Adrenal gland (tissue), 12 donors: ENCODE data around the gene PGC. TPM values are rescaled to one million over a fixed set of nuclear protein-coding genes. Genes with fewer than 3 reads are reported as not detected.

ENCODE experiments used
- DNase-seq, 7 donors: peaks; one replicate each; pipeline ENCODE4 v3.0.0-alpha.2; 2019 to 2020
- H3K27ac ChIP-seq, 5 donors: fragments of 200-600 bp; sonication (generic) in 4 of 5; 1 replicate in 3 of 5; 2 replicates in 2 of 5; pipeline versions ENCODE4 v1.5.1 to v1.8.0; 2016 to 2020; ENCODE audit warnings: mild to moderate bottlenecking in 1 of 5
- H3K27me3 ChIP-seq: fragments of 200-600 bp; 2 replicates; pipeline ENCODE4 v1.8.0; 2021
- H3K36me3 ChIP-seq, 2 donors: fragments of 200-600 bp; replicated peaks in 1 of 2; 1 replicate in 1 of 2; 2 replicates in 1 of 2; pipeline versions ENCODE4 v1.5.1 to v1.8.0; 2018 to 2022
- H3K4me1 ChIP-seq, 2 donors: fragments of 200-600 bp; replicated peaks in 1 of 2; 1 replicate in 1 of 2; 2 replicates in 1 of 2; pipeline versions ENCODE4 v1.5.1 to v1.8.0; 2018 to 2021
- H3K4me3 ChIP-seq, 4 donors: fragments of 200-600 bp; sonication (generic) in 3 of 4; one replicate each; pipeline ENCODE4 v1.5.1; 2016 to 2018
- H3K9me3 ChIP-seq, 3 donors: fragments of 200-600 bp; sonication (generic) in 1 of 3; replicated peaks in 1 of 3; 1 replicate in 2 of 3; 2 replicates in 1 of 3; pipeline versions ENCODE4 v1.5.1 to v1.8.0; 2016 to 2021
- POLR2A ChIP-seq, 2 donors: fragments of 450-650 bp; IDR thresholded peaks; one replicate each; pipeline ENCODE4 v1.6.1; 2017; ENCODE audit warnings: antibody characterized with exemption in 2 of 2, mild to moderate bottlenecking in 2 of 2, moderate library complexity in 1 of 2
- WGBS, 4 donors: extraction: QIAGEN DNeasy Blood & Tissue Kit in 2 of 4; methylation state at CpG; one replicate each; pipeline versions ENCODE4 v1.1.5 to v1.1.7; 2013 to 2017; 5-methylcytosine and 5-hydroxymethylcytosine counted together
- intact Hi-C, 2 donors: fragments of 100-400 bp; cut with DNase I; formaldehyde crosslinking; loops; one replicate each; pipeline versions ENCODE4 v1.14.1 to v1.15.0; 2022 to 2023
- polyA plus RNA-seq, 3 donors: library from polyadenylated mRNA; stranded (reverse); fragments of 200-250 nt in 2 of 3; fragments of 350-450 nt in 1 of 3; fragmentation: Illumina TruSeq in 1 of 3; extraction: RNeasy Lipid Tissue Mini Kit (QIAGEN cat#74804) in 1 of 3; gene quantifications; one replicate each; pipeline ENCODE4 v1.2.3, GENCODE V29; 2013 to 2014
- total RNA-seq, 9 donors: library from RNA; depleted of rRNA in 4 of 9; stranded (reverse); fragments of >200 nt in 4 of 9; fragments of 120-200 nt in 1 of 9; fragmentation: NEBNext Ultra II Directional in 1 of 9; extraction: Animal tissue kit (Norgen Biotek cat#: 25700) in 1 of 9; gene quantifications; one replicate each; pipeline versions ENCODE4 v1.1.0 to v1.2.4, GENCODE V29; 2013 to 2023
- TF ChIP-seq, protein P1 (sequence below), 6 experiments: fragments of 450-650 bp in 4 of 6; fragments of 200-600 bp in 2 of 6; sonication (generic) in 1 of 6; IDR thresholded peaks; 1 replicate in 5 of 6; 2 replicates in 1 of 6; pipeline versions ENCODE4 v1.5.1 to v1.8.0; 2016 to 2021; ENCODE audit warnings: antibody characterized with exemption in 6 of 6, mild to moderate bottlenecking in 2 of 6, moderate library complexity in 1 of 6
- donor health status: healthy with polysubstance abuse.
- donor health status: Bipolar disorder and iron deficiency.
- donor health status: DM: yes; HTN: yes; CAD: no.
- donor health status: DM: no; HTN: no; CAD: no.
- donor health status: DM: no; HTN: no; CAD: no.
- donor health status: DM: yes; HTN: yes; CAD: no.

The PGC gene
- total and polyA plus RNA-seq, 12 donors: 0.57 to 1.6 (median 1.1) TPM; not detected in 8

DNA sequence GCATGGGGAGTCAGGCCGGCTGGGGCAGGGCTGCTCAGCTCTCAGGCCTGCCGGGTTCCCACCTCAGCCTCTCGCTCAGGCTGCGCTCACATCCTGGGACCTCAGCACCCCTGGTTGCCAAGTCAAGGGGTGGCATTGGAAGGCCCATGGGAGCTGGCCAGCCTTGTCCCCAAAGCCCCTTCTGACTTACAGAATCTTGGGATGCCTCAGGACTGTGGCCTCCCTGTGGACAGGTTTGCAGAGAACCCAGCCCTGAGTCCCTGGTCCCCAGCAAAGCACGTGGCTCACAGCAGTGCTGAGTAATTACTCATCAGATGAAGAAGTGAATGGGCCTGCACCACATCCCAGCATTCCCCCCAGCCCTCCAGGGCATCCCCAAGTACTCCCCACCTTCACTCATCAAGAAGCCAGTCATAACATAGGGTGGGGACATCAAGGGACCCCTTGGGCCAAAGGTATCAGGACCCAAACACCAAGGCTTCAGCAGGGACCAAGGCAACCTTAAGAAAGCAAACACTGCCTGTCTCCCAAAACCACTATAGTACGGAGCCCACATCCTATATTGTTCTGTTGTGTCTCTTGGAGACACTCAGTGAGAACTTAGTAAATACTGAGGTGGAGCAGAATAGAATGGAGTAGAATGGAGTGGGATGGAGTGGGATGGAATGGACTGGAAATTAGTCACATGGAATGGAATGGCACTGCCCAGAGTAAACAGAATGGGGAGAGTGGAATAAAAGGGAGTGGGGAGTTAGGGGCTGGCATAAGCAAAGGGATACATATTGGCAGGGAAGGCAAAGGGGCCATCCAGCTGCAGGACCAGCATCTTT, 3.6 kb downstream of the PGC start:
- Histone ChIP-seq H3K36me3 (no peaks in the 10 kb centered on the region), H3K4me1 (no peaks in the 10 kb centered on the region), H3K27ac (no peak overlapping the region), H3K9me3 (no peaks in the 10 kb centered on the region), H3K4me3 (no peak overlapping the region), H3K27me3 (no peaks in the 10 kb centered on the region)
- intact Hi-C loops: no loop called here
- TF ChIP-seq, protein P1, sequence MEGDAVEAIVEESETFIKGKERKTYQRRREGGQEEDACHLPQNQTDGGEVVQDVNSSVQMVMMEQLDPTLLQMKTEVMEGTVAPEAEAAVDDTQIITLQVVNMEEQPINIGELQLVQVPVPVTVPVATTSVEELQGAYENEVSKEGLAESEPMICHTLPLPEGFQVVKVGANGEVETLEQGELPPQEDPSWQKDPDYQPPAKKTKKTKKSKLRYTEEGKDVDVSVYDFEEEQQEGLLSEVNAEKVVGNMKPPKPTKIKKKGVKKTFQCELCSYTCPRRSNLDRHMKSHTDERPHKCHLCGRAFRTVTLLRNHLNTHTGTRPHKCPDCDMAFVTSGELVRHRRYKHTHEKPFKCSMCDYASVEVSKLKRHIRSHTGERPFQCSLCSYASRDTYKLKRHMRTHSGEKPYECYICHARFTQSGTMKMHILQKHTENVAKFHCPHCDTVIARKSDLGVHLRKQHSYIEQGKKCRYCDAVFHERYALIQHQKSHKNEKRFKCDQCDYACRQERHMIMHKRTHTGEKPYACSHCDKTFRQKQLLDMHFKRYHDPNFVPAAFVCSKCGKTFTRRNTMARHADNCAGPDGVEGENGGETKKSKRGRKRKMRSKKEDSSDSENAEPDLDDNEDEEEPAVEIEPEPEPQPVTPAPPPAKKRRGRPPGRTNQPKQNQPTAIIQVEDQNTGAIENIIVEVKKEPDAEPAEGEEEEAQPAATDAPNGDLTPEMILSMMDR (IDR thresholded peaks at IDR 0.05): no peak
- TF ChIP-seq POLR2A (IDR thresholded peaks at IDR 0.05): no peak
- DNase-seq: no peak
- WGBS, 4 donors: 88 to 95% (median 91%) methylated on average over 6 of the region's 6 CpGs

DNA sequence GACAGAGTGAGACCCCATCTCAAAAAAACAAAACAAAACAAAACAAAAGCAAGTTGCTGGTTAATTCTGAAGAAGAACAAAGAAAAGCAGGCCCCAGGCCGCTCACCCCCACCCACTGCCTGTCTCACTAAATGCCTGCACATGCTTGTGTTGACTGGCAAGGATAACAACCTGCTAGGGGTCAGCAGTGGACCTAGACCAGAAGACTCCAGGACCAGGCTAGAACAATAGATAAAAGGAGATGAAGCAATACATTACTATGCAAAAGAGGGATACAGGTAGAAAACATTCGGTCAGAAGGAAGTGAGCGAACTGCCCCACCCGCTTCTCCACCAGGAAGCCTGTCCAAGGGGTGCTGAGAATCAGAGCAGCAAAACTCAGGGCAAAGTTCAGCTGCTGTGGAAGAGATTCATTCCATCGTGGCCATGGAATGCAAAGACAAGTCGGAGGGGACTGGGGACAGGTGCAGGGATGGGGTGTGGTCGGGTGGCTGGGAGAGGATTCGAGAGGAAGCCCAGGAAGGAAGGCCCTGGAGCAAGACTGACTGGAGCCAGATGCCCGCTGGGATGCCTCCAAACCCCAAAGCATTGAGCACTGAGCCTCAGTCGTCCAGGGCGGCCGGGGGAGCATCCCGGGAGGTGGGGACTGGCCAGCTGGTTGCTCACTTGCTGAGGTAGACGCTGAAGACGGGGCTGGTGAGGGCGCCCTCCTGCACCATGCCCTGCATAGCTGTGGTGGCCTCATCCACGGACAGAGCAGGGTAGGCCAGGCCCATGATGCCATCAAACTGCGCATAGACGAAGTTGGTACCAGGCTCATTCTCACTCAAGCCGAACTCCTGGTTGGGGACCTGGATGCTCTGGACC, 5.3 kb downstream of the PGC start:
- Histone ChIP-seq H3K36me3 (no peaks in the 10 kb centered on the region), H3K27me3 (no peaks in the 10 kb centered on the region), H3K4me1 (no peaks in the 10 kb centered on the region), H3K4me3 (no peak overlapping the region), H3K9me3 (no peaks in the 10 kb centered on the region), H3K27ac (no peak overlapping the region)
- TF ChIP-seq, protein P1 (IDR thresholded peaks at IDR 0.05): no peak
- no peak for TF ChIP-seq POLR2A (IDR thresholded peaks at IDR 0.05)
- intact Hi-C loops: no loop called here
- no peak for DNase-seq
- WGBS, 4 donors: 85 to 92% (median 88%) methylated on average over 12 to 20 of the region's 20 CpGs

DNA sequence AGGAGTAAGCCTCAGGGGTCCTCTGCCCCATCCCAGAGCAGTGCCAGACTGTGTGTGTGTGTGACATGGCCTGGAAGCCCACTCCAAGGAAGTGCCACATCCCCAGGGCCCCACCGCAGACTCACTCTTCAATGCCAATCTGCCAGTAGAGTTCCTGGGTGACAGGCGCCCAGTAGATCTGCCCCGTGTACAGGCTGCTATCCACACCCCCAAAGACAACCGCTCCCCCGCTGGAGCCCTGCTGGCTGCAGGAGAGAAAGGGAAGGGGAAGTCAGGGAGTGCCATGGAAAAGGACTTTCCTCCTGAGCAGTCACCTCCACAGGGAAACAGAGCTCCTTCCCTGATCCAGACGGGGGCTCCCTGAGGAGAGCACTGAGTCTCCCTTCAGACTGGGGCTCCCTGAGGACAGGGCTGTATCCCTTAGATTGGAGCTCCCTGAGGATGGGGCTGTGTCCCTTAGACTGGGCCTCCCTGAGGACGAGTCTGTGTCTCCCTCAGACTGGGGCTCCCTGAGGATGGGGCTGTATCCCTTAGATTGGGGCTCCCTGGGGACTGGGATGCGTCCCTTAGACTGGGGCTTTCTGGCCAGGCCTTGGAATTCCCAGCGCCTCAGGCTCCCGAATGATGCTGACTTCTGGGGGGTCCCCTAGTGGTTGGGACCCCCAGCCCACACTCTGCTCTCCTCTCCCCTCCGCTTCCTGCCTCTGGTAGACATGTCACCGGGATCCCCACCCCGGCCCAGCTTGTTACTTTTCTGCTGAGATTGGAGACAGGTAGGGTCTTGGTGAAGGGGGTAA, 6.6 kb downstream of the PGC start:
- intact Hi-C loops: no loop called here
- Histone ChIP-seq H3K4me3 (no peak overlapping the region), H3K27me3 (no peaks in the 10 kb centered on the region), H3K27ac (no peak overlapping the region), H3K4me1 (peaks cover 0 to 5% of the 10 kb centered on the region in 2 donors), H3K36me3 (no peaks in the 10 kb centered on the region), H3K9me3 (no peaks in the 10 kb centered on the region)
- DNase-seq: no peak
- no peak for TF ChIP-seq POLR2A (IDR thresholded peaks at IDR 0.05)
- TF ChIP-seq, protein P1 (IDR thresholded peaks at IDR 0.05): no peak
- 84 to 91% (median 88%) methylated on average over 9 to 13 of the region's 13 CpGs for WGBS, 4 donors

DNA sequence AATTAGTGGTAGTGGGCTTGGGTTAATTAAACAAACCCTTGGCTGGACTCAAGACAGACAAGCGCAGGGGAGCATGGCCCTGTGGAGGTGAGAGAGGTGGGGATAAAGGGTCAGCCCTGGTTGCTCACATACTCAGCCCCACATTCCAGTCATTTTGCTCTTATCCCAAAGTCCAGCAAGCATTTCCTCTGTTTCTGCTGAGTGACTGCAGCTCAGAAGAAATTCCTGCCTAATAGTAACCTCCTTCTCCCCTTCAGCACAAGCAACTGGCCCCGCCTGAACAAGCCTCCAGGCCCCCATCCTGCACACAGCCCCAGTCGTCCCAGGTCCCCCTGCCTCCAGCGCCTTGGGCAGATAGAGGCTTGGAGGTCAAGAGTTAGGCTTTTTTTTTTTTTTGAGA, 8.2 kb downstream of the PGC start:
- Histone ChIP-seq H3K36me3 (no peaks in the 10 kb centered on the region), H3K27ac (no peak overlapping the region), H3K27me3 (no peaks in the 10 kb centered on the region), H3K4me1 (peaks cover 0 to 5% of the 10 kb centered on the region in 2 donors), H3K4me3 (no peak overlapping the region), H3K9me3 (no peaks in the 10 kb centered on the region)
- TF ChIP-seq POLR2A (IDR thresholded peaks at IDR 0.05): no peak
- TF ChIP-seq, protein P1 (IDR thresholded peaks at IDR 0.05): no peak
- intact Hi-C loops: no loop called here
- 71 to 78% (median 75%) methylated on average over 4 of the region's 4 CpGs for WGBS, 4 donors
- DNase-seq: no peak
